Measurements from ENCODE around the gene TRIM46. TPM values are rescaled to one million over a fixed set of nuclear protein-coding genes. Genes with fewer than 3 reads are reported as not detected.
"Not testable (repeated sequence)": the region's sequence is repeated elsewhere in the genome, so short reads cannot be mapped to it uniquely, and the experiment has no call there.

Gene TRIM46
- total RNA-seq, 1 donor from 2014 or later: 13.2 TPM

DNA sequence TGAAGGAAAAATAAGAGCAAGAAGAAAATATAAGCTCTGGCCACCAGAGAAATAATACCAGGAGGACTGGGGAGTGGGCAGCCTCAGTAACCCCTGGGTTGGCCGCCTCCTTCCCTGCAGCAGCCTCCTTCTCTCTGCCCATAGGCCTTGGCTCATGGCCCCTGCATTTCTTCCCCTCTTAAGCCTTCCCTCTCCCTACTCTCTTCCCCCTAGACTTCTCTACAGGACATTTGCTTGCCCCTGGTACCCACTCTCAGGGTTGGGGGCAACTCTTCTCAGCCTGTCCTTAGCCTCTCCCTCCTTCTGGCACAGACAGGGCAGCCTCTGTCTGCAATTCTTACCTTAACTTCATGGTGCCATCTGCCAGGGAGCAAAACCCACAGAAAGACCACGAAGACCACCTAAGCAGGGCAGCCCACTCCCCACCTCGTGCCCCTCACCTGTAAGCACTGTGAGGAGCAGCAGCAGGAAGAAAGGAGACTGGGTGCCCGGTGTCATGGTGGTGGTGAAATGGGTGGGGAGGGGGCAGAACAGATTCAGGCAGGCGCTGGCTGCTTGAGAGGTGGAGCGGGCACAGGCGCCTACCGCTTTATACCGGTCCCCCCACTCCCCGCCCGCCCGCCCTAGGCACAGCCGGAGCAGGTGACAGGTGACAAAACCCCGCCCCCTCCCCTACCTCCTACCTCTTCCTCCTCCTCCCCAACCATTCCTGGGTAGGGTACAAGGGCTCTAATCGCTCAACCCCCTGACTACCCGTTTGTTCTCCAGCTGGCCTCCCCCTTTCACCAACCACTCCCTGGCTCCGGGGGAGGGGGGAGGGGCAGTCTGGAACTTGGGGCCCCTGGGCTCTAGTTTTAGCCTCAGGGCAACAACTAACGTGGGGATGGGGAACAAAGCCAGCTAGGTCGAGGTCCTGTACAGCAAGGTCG is 19.0 kb downstream of the TRIM46 start:
- no peak for TF ChIP-seq EZH2 (IDR thresholded peaks at IDR 0.05; ENCODE audit: insufficient read depth, low read length)
- TF ChIP-seq, protein P1, sequence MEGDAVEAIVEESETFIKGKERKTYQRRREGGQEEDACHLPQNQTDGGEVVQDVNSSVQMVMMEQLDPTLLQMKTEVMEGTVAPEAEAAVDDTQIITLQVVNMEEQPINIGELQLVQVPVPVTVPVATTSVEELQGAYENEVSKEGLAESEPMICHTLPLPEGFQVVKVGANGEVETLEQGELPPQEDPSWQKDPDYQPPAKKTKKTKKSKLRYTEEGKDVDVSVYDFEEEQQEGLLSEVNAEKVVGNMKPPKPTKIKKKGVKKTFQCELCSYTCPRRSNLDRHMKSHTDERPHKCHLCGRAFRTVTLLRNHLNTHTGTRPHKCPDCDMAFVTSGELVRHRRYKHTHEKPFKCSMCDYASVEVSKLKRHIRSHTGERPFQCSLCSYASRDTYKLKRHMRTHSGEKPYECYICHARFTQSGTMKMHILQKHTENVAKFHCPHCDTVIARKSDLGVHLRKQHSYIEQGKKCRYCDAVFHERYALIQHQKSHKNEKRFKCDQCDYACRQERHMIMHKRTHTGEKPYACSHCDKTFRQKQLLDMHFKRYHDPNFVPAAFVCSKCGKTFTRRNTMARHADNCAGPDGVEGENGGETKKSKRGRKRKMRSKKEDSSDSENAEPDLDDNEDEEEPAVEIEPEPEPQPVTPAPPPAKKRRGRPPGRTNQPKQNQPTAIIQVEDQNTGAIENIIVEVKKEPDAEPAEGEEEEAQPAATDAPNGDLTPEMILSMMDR (IDR thresholded peaks at IDR 0.05; ENCODE audit: insufficient read depth, low read depth, low read length): no peak
- Mint-ChIP-seq H3K4me3 (ENCODE audit: unreplicated experiment) (peak overlapping the region; percentile 62), H3K27me3 (ENCODE audit: low read depth, unreplicated experiment) (peaks cover 1% of the 10 kb centered on the region), H3K9me3 (ENCODE audit: unreplicated experiment) (peaks cover 4% of the 10 kb centered on the region), H3K27ac (ENCODE audit: unreplicated experiment) (peak overlapping the region; percentile 100), H3K36me3 (ENCODE audit: low read depth, unreplicated experiment) (peaks cover 9% of the 10 kb centered on the region), H3K4me1 (ENCODE audit: low read depth, unreplicated experiment) (peaks cover 20% of the 10 kb centered on the region)
- Histone ChIP-seq H3K79me2 (ENCODE audit: insufficient read depth, low read length) (peaks cover 18% of the 10 kb centered on the region), H3K9me3 (ENCODE audit: insufficient read depth, low read depth, low read length) (no peaks in the 10 kb centered on the region), H3K27me3 (ENCODE audit: insufficient read depth, low read length) (no peaks in the 10 kb centered on the region), H4K20me1 (ENCODE audit: insufficient read depth, low read length) (peaks cover 6% of the 10 kb centered on the region), H2AFZ (ENCODE audit: low read depth, low read length) (peak overlapping the region; percentile 79), H3K4me1 (ENCODE audit: insufficient read depth, low read length) (peaks cover 30% of the 10 kb centered on the region), H3K4me3 (ENCODE audit: insufficient read depth, low read depth, low read length) (no peak overlapping the region), H3K27ac (ENCODE audit: low read depth, low read length) (peak overlapping the region; percentile 80), H3K9ac (ENCODE audit: low read length) (peak overlapping the region; percentile 85), H3K36me3 (ENCODE audit: insufficient read depth, low read length) (peaks cover 3% of the 10 kb centered on the region), H3K4me2 (ENCODE audit: low read length) (peak overlapping the region; percentile 94)
- DNase-seq (ENCODE audit: low read depth) (no peak), FAIRE-seq (no peak)

DNA sequence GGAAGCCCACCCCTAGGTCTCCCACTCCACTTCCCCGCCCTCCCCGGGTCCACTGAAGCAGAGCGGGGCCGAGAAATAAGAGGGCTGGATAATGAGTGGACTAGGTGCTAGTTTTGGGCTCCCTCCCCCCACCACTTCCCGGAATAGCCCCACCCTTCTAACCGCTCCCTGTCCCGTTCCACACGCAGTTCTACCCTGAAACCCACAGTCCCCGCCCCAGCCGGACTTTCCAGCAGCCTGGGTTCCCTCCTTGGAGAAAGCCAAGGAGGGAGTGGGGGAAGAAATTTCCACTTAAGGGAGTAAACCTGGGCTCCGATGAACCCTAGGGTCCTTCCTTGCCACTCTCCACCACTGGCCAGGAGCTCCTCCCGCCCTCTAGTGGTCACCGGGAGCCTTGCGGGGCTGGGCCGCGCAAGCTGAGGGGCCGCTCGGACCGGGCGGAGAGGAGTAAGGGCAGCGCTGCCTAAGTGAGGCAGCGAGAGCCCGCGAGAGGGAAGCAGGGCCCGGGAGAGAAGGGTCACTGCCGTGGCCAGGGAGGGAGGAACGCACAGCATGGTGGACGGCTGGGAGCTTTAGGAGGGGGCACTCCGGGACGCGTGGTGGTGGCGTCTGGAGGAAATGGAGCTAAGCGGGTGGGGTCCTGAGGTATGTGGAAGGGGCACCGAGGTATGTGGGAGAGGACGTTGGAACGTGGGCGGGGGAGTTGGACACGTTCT is 19.8 kb downstream of the TRIM46 start:
- peak overlapping the region; percentile 85 for H3K9ac ChIP-seq (ENCODE audit: low read length)
- H3K9me3 ChIP-seq (ENCODE audit: insufficient read depth, low read depth, low read length): no peaks in the 10 kb centered on the region
- Mint-ChIP-seq H3K36me3 (ENCODE audit: low read depth, unreplicated experiment) (peaks cover 13% of the 10 kb centered on the region), H3K27me3 (ENCODE audit: low read depth, unreplicated experiment) (no peaks in the 10 kb centered on the region), H3K4me1 (ENCODE audit: low read depth, unreplicated experiment) (peaks cover 20% of the 10 kb centered on the region), H3K27ac (ENCODE audit: unreplicated experiment) (peak overlapping the region; percentile 100), H3K4me3 (ENCODE audit: unreplicated experiment) (peak overlapping the region; percentile 88), H3K9me3 (ENCODE audit: unreplicated experiment) (peaks cover 2% of the 10 kb centered on the region)
- H3K4me2 ChIP-seq (ENCODE audit: low read length): peak overlapping the region; percentile 94
- H3K4me3 ChIP-seq (ENCODE audit: insufficient read depth, low read depth, low read length): peak overlapping the region; percentile 68
- peak overlapping the region; percentile 80 for H3K27ac ChIP-seq (ENCODE audit: low read depth, low read length)
- peak overlapping the region; percentile 79 for H2AFZ ChIP-seq (ENCODE audit: low read depth, low read length)
- H3K36me3 ChIP-seq (ENCODE audit: insufficient read depth, low read length): peaks cover 5% of the 10 kb centered on the region
- H4K20me1 ChIP-seq (ENCODE audit: insufficient read depth, low read length): peaks cover 14% of the 10 kb centered on the region
- H3K4me1 ChIP-seq (ENCODE audit: insufficient read depth, low read length): peaks cover 30% of the 10 kb centered on the region
- no peaks in the 10 kb centered on the region for H3K27me3 ChIP-seq (ENCODE audit: insufficient read depth, low read length)
- FAIRE-seq: no peak
- TF ChIP-seq, protein P1 (IDR thresholded peaks at IDR 0.05; ENCODE audit: insufficient read depth, low read depth, low read length): peak; percentile 89
- no peak for TF ChIP-seq EZH2 (IDR thresholded peaks at IDR 0.05; ENCODE audit: insufficient read depth, low read length)
- peak; percentile 82 for DNase-seq (ENCODE audit: low read depth)
- peaks cover 18% of the 10 kb centered on the region for H3K79me2 ChIP-seq (ENCODE audit: insufficient read depth, low read length)

DNA sequence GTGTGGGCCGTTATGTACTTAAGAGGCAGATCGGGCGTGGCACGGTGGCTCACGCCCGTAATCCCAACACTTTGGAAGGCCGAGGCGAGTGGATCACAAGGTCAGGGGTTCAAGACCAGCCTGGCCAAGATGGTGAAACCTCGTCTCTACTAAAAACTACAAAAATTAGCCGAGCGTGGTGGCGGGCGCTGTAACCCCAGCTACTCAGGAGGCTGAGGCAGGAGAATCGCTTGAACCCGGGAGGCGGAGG is 20.3 kb downstream of the TRIM46 start:
- H3K9me3 ChIP-seq (ENCODE audit: insufficient read depth, low read depth, low read length); H3K27me3 Mint-ChIP-seq (ENCODE audit: low read depth, unreplicated experiment); DNase-seq (ENCODE audit: low read depth); FAIRE-seq; H3K9me3 Mint-ChIP-seq (ENCODE audit: unreplicated experiment); H3K27me3 ChIP-seq (ENCODE audit: insufficient read depth, low read length); H3K36me3 ChIP-seq (ENCODE audit: insufficient read depth, low read length): not testable (repeated sequence)
- H4K20me1 ChIP-seq (ENCODE audit: insufficient read depth, low read length): peaks cover 15% of the 10 kb centered on the region
- H3K4me3 ChIP-seq (ENCODE audit: insufficient read depth, low read depth, low read length): peak overlapping the region; percentile 68
- peak overlapping the region; percentile 80 for H3K27ac ChIP-seq (ENCODE audit: low read depth, low read length)
- H3K4me2 ChIP-seq (ENCODE audit: low read length): peak overlapping the region; percentile 94
- Mint-ChIP-seq H3K27ac (ENCODE audit: unreplicated experiment) (peak overlapping the region; percentile 100), H3K4me1 (ENCODE audit: low read depth, unreplicated experiment) (peaks cover 20% of the 10 kb centered on the region), H3K36me3 (ENCODE audit: low read depth, unreplicated experiment) (peaks cover 13% of the 10 kb centered on the region), H3K4me3 (ENCODE audit: unreplicated experiment) (peak overlapping the region; percentile 88)
- peak overlapping the region; percentile 79 for H2AFZ ChIP-seq (ENCODE audit: low read depth, low read length)
- peak overlapping the region; percentile 85 for H3K9ac ChIP-seq (ENCODE audit: low read length)
- peaks cover 18% of the 10 kb centered on the region for H3K79me2 ChIP-seq (ENCODE audit: insufficient read depth, low read length)
- peaks cover 30% of the 10 kb centered on the region for H3K4me1 ChIP-seq (ENCODE audit: insufficient read depth, low read length)

Data from astrocyte (in vitro differentiated cells and primary cell).